ENCODE results near the gene SLC1A3.

DNA sequence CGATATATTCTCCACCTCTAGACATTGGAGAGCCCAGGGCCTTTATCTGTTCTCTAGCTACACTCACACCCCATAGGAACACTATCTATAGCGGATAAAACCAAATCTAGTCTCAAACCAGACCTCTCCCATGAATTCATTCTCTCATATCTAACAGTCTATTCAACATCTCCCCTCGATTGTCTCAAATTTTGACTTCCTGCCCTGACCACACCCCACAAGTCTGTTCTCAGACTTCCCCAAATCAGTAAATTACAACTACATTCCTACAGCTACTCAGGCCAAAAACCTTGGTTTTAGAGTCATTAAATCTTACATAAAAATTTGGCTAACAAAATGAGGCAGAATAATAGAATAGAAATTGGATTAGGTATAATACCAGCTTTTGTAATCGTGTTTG, 12.5 kb upstream of the SLC1A3 start:
- TF ChIP-seq, protein P1, sequence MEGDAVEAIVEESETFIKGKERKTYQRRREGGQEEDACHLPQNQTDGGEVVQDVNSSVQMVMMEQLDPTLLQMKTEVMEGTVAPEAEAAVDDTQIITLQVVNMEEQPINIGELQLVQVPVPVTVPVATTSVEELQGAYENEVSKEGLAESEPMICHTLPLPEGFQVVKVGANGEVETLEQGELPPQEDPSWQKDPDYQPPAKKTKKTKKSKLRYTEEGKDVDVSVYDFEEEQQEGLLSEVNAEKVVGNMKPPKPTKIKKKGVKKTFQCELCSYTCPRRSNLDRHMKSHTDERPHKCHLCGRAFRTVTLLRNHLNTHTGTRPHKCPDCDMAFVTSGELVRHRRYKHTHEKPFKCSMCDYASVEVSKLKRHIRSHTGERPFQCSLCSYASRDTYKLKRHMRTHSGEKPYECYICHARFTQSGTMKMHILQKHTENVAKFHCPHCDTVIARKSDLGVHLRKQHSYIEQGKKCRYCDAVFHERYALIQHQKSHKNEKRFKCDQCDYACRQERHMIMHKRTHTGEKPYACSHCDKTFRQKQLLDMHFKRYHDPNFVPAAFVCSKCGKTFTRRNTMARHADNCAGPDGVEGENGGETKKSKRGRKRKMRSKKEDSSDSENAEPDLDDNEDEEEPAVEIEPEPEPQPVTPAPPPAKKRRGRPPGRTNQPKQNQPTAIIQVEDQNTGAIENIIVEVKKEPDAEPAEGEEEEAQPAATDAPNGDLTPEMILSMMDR (IDR thresholded peaks at IDR 0.05; ENCODE audit: low read length): no peak
- no peak for TF ChIP-seq EZH2phosphoT487 (IDR thresholded peaks at IDR 0.05; ENCODE audit: low read length)
